ENCODE measurements around the gene MCC. TPM values are rescaled to one million over a fixed set of nuclear protein-coding genes. Genes with fewer than 3 reads are reported as not detected.
A peak's percentile ranks its signal among the peaks of the same experiment; 100 is the strongest.

MCC gene
- polyA plus RNA-seq, 2 of the 4 experiments (the other 2 are of a cell fraction), result 0.09 to 0.10 TPM

DNA sequence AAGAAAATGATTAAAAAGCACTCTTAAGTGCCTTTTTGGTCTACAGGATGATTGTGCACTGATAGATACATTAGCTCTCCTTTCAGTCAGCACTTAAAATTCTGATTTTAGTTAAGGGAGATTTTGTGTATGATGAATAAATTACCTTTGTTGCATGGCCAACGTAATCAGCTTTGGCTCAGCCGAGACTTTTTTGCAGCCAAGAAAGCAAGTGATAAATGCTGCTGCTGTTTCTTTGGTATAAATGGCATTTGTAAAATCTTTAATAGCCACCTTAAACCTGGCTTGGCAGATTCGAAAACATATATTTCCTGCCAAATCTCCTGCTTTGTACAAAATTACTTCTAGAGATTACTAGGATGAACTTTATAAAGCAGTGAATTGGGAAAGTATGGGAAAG, 364.0 kb downstream of the MCC start:
- ATAC-seq (no peak), FAIRE-seq (no peak), DNase-seq (ENCODE audit: low read depth in 1 of 2, low spot score in 1 of 2) (no peak)
- Histone ChIP-seq H3K4me2 (no peak overlapping the region), H3K27ac (no peak overlapping the region), H3K9me3 (no peaks in the 10 kb centered on the region), H3K4me3 (no peak overlapping the region), H3K4me1 (no peaks in the 10 kb centered on the region)
- TF ChIP-seq NFE2L2 (conservative IDR thresholded peaks at IDR 0.05; ENCODE audit: low read length) (no peak), MAZ (IDR thresholded peaks at IDR 0.05; ENCODE audit: borderline replicate concordance, low read depth, low read length) (no peak), FOSB (CRISPR knock-in tag; IDR thresholded peaks at IDR 0.05) (no peak), CEBPB (IDR thresholded peaks at IDR 0.05) (no peak), HOXA7 (CRISPR knock-in tag; IDR thresholded peaks at IDR 0.05) (no peak), JUNB (IDR thresholded peaks at IDR 0.05) (no peak), CBX8 (IDR thresholded peaks at IDR 0.05) (no peak), NPAS2 (CRISPR knock-in tag; IDR thresholded peaks at IDR 0.05; ENCODE audit: borderline replicate concordance) (no peak), PHF8 (IDR thresholded peaks at IDR 0.05; ENCODE audit: borderline replicate concordance, low read depth) (no peak)
- TF ChIP-seq, protein P1, sequence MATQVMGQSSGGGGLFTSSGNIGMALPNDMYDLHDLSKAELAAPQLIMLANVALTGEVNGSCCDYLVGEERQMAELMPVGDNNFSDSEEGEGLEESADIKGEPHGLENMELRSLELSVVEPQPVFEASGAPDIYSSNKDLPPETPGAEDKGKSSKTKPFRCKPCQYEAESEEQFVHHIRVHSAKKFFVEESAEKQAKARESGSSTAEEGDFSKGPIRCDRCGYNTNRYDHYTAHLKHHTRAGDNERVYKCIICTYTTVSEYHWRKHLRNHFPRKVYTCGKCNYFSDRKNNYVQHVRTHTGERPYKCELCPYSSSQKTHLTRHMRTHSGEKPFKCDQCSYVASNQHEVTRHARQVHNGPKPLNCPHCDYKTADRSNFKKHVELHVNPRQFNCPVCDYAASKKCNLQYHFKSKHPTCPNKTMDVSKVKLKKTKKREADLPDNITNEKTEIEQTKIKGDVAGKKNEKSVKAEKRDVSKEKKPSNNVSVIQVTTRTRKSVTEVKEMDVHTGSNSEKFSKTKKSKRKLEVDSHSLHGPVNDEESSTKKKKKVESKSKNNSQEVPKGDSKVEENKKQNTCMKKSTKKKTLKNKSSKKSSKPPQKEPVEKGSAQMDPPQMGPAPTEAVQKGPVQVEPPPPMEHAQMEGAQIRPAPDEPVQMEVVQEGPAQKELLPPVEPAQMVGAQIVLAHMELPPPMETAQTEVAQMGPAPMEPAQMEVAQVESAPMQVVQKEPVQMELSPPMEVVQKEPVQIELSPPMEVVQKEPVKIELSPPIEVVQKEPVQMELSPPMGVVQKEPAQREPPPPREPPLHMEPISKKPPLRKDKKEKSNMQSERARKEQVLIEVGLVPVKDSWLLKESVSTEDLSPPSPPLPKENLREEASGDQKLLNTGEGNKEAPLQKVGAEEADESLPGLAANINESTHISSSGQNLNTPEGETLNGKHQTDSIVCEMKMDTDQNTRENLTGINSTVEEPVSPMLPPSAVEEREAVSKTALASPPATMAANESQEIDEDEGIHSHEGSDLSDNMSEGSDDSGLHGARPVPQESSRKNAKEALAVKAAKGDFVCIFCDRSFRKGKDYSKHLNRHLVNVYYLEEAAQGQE (IDR thresholded peaks at IDR 0.05), result no peak
- TF ChIP-seq, protein P2, sequence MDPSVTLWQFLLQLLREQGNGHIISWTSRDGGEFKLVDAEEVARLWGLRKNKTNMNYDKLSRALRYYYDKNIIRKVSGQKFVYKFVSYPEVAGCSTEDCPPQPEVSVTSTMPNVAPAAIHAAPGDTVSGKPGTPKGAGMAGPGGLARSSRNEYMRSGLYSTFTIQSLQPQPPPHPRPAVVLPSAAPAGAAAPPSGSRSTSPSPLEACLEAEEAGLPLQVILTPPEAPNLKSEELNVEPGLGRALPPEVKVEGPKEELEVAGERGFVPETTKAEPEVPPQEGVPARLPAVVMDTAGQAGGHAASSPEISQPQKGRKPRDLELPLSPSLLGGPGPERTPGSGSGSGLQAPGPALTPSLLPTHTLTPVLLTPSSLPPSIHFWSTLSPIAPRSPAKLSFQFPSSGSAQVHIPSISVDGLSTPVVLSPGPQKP (IDR thresholded peaks at IDR 0.05; ENCODE audit: low read depth, low read length), result no peak
- TF ChIP-seq, protein P3, sequence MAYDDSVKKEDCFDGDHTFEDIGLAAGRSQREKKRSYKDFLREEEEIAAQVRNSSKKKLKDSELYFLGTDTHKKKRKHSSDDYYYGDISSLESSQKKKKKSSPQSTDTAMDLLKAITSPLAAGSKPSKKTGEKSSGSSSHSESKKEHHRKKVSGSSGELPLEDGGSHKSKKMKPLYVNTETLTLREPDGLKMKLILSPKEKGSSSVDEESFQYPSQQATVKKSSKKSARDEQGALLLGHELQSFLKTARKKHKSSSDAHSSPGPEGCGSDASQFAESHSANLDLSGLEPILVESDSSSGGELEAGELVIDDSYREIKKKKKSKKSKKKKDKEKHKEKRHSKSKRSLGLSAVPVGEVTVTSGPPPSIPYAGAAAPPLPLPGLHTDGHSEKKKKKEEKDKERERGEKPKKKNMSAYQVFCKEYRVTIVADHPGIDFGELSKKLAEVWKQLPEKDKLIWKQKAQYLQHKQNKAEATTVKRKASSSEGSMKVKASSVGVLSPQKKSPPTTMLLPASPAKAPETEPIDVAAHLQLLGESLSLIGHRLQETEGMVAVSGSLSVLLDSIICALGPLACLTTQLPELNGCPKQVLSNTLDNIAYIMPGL (CRISPR knock-in tag; IDR thresholded peaks at IDR 0.05; ENCODE audit: borderline replicate concordance), result no peak
- CTCF ChIA-PET, result interaction anchor here (1.1 to 1.7 kb wide), 2 partner anchors 11 to 12 kb away, joined by 3 to 6 read pairs; no protein-coding TSS in a partner anchor
- POLR2A ChIA-PET, result no interaction called here
- 3% methylated on average over 3 of the region's 3 CpGs for WGBS (ENCODE audit: missing lambda C conversion rate)

- whole genome bisulfite sequencing (ENCODE audit: missing lambda C conversion rate), result 31% methylated on average over 4 of the region's 4 CpGs
- ChIA-PET CTCF (interaction anchor here (1.7 kb wide), 1 partner anchor 11 kb away, joined by 6 read pairs; no protein-coding TSS in a partner anchor), POLR2A (no interaction called here)
- H3K4me2 ChIP-seq, result no peak overlapping the region
- DNase-seq (ENCODE audit: low read depth in 1 of 2, low spot score in 1 of 2), result peak; percentile 19 to 29
- no peaks in the 10 kb centered on the region for H3K4me1 ChIP-seq
- H3K9me3 ChIP-seq, result no peaks in the 10 kb centered on the region
- no peak for FAIRE-seq
- H3K4me3 ChIP-seq, result no peak overlapping the region
- ATAC-seq, result peak; percentile 50 to 76; a peak in 3 of 6 replicates
- no peak for TF ChIP-seq MAZ (IDR thresholded peaks at IDR 0.05; ENCODE audit: borderline replicate concordance, low read depth, low read length)
- TF ChIP-seq, protein P4, sequence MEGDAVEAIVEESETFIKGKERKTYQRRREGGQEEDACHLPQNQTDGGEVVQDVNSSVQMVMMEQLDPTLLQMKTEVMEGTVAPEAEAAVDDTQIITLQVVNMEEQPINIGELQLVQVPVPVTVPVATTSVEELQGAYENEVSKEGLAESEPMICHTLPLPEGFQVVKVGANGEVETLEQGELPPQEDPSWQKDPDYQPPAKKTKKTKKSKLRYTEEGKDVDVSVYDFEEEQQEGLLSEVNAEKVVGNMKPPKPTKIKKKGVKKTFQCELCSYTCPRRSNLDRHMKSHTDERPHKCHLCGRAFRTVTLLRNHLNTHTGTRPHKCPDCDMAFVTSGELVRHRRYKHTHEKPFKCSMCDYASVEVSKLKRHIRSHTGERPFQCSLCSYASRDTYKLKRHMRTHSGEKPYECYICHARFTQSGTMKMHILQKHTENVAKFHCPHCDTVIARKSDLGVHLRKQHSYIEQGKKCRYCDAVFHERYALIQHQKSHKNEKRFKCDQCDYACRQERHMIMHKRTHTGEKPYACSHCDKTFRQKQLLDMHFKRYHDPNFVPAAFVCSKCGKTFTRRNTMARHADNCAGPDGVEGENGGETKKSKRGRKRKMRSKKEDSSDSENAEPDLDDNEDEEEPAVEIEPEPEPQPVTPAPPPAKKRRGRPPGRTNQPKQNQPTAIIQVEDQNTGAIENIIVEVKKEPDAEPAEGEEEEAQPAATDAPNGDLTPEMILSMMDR (IDR thresholded peaks at IDR 0.05), result 0 out of 3 replicates have a peak, but pooled peaks have one; percentile 9
- no peak for TF ChIP-seq HOXA7 (CRISPR knock-in tag; IDR thresholded peaks at IDR 0.05)
- TF ChIP-seq KDM5A (IDR thresholded peaks at IDR 0.05), result no peak
- TF ChIP-seq FOXS1 (CRISPR knock-in tag; IDR thresholded peaks at IDR 0.05), result no peak
- TF ChIP-seq NFE2L2 (conservative IDR thresholded peaks at IDR 0.05; ENCODE audit: low read length), result no peak
- peak in 1 of 2 experiments; percentile 19; a peak in 1 of 5 replicates for TF ChIP-seq RAD21 (conservative IDR thresholded peaks at IDR 0.05 in 1 of 2, IDR thresholded peaks at IDR 0.05 in 1 of 2)
- TF ChIP-seq CEBPB (IDR thresholded peaks at IDR 0.05), result no peak
- no peak for TF ChIP-seq PHF8 (IDR thresholded peaks at IDR 0.05; ENCODE audit: borderline replicate concordance, low read depth)
- TF ChIP-seq USF2 (IDR thresholded peaks at IDR 0.05), result no peak
- TF ChIP-seq, protein P3 (CRISPR knock-in tag; IDR thresholded peaks at IDR 0.05; ENCODE audit: borderline replicate concordance), result no peak
- no peak for TF ChIP-seq HOXB13 (CRISPR knock-in tag; IDR thresholded peaks at IDR 0.05; ENCODE audit: low read depth)
- no peak for TF ChIP-seq ZNF302 (CRISPR knock-in tag; IDR thresholded peaks at IDR 0.05)
- TF ChIP-seq PBX3 (IDR thresholded peaks at IDR 0.05), result no peak
- H3K27ac ChIP-seq, result no peak overlapping the region
Measured at GRCh38 chr5:113123618-113124017, 364.6 kb downstream of the MCC start.

Measured in A549 (cell line).